ENCODE measurements around the gene NFILZ.

- no peak for TF ChIP-seq CTCF (IDR thresholded peaks at IDR 0.05; ENCODE audit: low read depth, low read length)
- TF ChIP-seq EZH2phosphoT487 (IDR thresholded peaks at IDR 0.05; ENCODE audit: low read depth): no peak
Measured at GRCh38 chr19:8640402-8641004, 10.1 kb downstream of the NFILZ start.
